ENCODE measurements around the gene COL20A1.
"Not testable (repeated sequence)": the region's sequence is repeated elsewhere in the genome, so short reads cannot be mapped to it uniquely, and the experiment has no call there.

COL20A1 gene

GRCh38 chr20:63249891-63250290 lies 43.1 kb upstream of the COL20A1 start:
- TF ChIP-seq ZFX (IDR thresholded peaks at IDR 0.05) (no peak), CTCF (conservative IDR thresholded peaks at IDR 0.05) (no peak)
- no peak overlapping the region for H3K27ac ChIP-seq

GRCh38 chr20:63251350-63251749 lies 41.6 kb upstream of the COL20A1 start:
- H3K27ac ChIP-seq: not testable (repeated sequence)

- no peak for TF ChIP-seq ZFX (IDR thresholded peaks at IDR 0.05)
- no peak for TF ChIP-seq CTCF (conservative IDR thresholded peaks at IDR 0.05)
- H3K27ac ChIP-seq: no peak overlapping the region
Measured at GRCh38 chr20:63252284-63252711, 40.7 kb upstream of the COL20A1 start.

GRCh38 chr20:63253065-63253437 lies 39.9 kb upstream of the COL20A1 start:
- no peak overlapping the region for H3K27ac ChIP-seq
- TF ChIP-seq CTCF (conservative IDR thresholded peaks at IDR 0.05) (no peak), ZFX (IDR thresholded peaks at IDR 0.05) (no peak)

- TF ChIP-seq ZFX (IDR thresholded peaks at IDR 0.05) (no peak), CTCF (conservative IDR thresholded peaks at IDR 0.05) (no peak)
Measured at GRCh38 chr20:63253438-63254231, 39.4 kb upstream of the COL20A1 start.

GRCh38 chr20:63254232-63254605 lies 38.8 kb upstream of the COL20A1 start, which contains the start of gene NKAIN4:
TSS of gene NKAIN4 (minus strand) at chr20:63254463. CDS start at chr20:63254450, 13 bp downstream.
- no peak within 1 kb of the TSS for H3K27ac ChIP-seq
- TF ChIP-seq CTCF (conservative IDR thresholded peaks at IDR 0.05): no peak
- no peak for TF ChIP-seq ZFX (IDR thresholded peaks at IDR 0.05)

More at GRCh38 chr20:63253438-63254231, 39.4 kb upstream of the COL20A1 start:
- H3K27ac ChIP-seq: no peak overlapping the region

- H3K27ac ChIP-seq: no peak overlapping the region
- TF ChIP-seq CTCF (conservative IDR thresholded peaks at IDR 0.05) (no peak), ZFX (IDR thresholded peaks at IDR 0.05) (no peak)
Measured at GRCh38 chr20:63254606-63255384, 38.2 kb upstream of the COL20A1 start.
